Measurements from ENCODE around the gene KLRC4. TPM values are rescaled to one million over a fixed set of nuclear protein-coding genes. Genes with fewer than 3 reads are reported as not detected.
"Not testable (repeated sequence)": the region's sequence is repeated elsewhere in the genome, so short reads cannot be mapped to it uniquely, and the experiment has no call there.

KLRC4 gene
- total RNA-seq, 4 donors from 2014 or later, result not detected

- DNase-seq (ENCODE audit: low spot score in 2 of 2), result no peak
- TF ChIP-seq EP300 (IDR thresholded peaks at IDR 0.05) (no peak), POLR2A (IDR thresholded peaks at IDR 0.05) (no peak), POLR2AphosphoS5 (IDR thresholded peaks at IDR 0.05) (no peak)
- TF ChIP-seq, protein P1, sequence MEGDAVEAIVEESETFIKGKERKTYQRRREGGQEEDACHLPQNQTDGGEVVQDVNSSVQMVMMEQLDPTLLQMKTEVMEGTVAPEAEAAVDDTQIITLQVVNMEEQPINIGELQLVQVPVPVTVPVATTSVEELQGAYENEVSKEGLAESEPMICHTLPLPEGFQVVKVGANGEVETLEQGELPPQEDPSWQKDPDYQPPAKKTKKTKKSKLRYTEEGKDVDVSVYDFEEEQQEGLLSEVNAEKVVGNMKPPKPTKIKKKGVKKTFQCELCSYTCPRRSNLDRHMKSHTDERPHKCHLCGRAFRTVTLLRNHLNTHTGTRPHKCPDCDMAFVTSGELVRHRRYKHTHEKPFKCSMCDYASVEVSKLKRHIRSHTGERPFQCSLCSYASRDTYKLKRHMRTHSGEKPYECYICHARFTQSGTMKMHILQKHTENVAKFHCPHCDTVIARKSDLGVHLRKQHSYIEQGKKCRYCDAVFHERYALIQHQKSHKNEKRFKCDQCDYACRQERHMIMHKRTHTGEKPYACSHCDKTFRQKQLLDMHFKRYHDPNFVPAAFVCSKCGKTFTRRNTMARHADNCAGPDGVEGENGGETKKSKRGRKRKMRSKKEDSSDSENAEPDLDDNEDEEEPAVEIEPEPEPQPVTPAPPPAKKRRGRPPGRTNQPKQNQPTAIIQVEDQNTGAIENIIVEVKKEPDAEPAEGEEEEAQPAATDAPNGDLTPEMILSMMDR (IDR thresholded peaks at IDR 0.05), result no peak
- Histone ChIP-seq H3K27me3 (no peaks in the 10 kb centered on the region), H3K9me3 (no peaks in the 10 kb centered on the region), H3K27ac (no peak overlapping the region), H3K4me3 (no peak overlapping the region), H3K36me3 (no peaks in the 10 kb centered on the region), H3K4me1 (no peaks in the 10 kb centered on the region)
- WGBS, result 53% methylated on average over 2 of the region's 2 CpGs
Measured at GRCh38 chr12:10385166-10385613, 24.4 kb downstream of the KLRC4 start.

GRCh38 chr12:10384191-10384590, 25.4 kb downstream of the KLRC4 start:
- no peak for DNase-seq (ENCODE audit: low spot score in 2 of 2)
- Histone ChIP-seq H3K4me1 (no peaks in the 10 kb centered on the region), H3K36me3 (no peaks in the 10 kb centered on the region), H3K4me3 (no peak overlapping the region), H3K27ac (no peak overlapping the region), H3K27me3 (no peaks in the 10 kb centered on the region), H3K9me3 (no peaks in the 10 kb centered on the region)
- TF ChIP-seq, protein P1 (IDR thresholded peaks at IDR 0.05), result no peak
- TF ChIP-seq POLR2A (IDR thresholded peaks at IDR 0.05), result no peak
- no peak for TF ChIP-seq EP300 (IDR thresholded peaks at IDR 0.05)
- TF ChIP-seq POLR2AphosphoS5 (IDR thresholded peaks at IDR 0.05), result no peak
- 85% methylated on average over 3 of the region's 3 CpGs for WGBS

- no peaks in the 10 kb centered on the region for H3K9me3 ChIP-seq
- no peak overlapping the region for H3K4me3 ChIP-seq
- TF ChIP-seq POLR2AphosphoS5 (IDR thresholded peaks at IDR 0.05) (no peak), POLR2A (IDR thresholded peaks at IDR 0.05) (no peak), EP300 (IDR thresholded peaks at IDR 0.05) (no peak)
- TF ChIP-seq, protein P1 (IDR thresholded peaks at IDR 0.05), result no peak
- 85% methylated on average over 4 of the region's 4 CpGs for WGBS
- H3K27ac ChIP-seq, result no peak overlapping the region
- no peak for DNase-seq (ENCODE audit: low spot score in 2 of 2)
- no peaks in the 10 kb centered on the region for H3K4me1 ChIP-seq
- H3K36me3 ChIP-seq, result no peaks in the 10 kb centered on the region
- no peaks in the 10 kb centered on the region for H3K27me3 ChIP-seq
Measured at GRCh38 chr12:10381928-10382628, 27.5 kb downstream of the KLRC4 start.

DNA sequence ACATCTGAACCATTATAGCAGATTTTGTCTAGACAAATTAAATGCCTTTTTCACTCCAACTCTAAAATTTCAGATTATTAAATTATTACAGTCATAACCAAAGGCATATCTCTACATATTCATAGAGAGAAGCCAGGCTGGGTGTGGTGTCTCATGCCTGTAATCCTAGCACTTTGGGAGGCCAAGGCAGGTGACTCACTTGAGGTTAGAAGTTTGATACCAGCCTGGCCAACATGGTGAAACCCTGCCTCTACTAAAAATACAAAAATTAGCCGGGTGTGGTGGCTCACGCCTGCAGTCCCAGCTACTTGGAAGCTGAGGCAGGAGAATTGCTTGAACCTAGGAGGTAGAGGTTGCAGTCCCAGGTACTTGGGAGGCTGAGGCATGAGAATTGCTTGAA, 30.8 kb downstream of the KLRC4 start:
- not testable (repeated sequence) for H3K4me1 ChIP-seq; DNase-seq (ENCODE audit: low spot score in 2 of 2); H3K9me3 ChIP-seq; H3K27me3 ChIP-seq; H3K27ac ChIP-seq; H3K4me3 ChIP-seq; H3K36me3 ChIP-seq
- 71% methylated on average over 2 of the region's 2 CpGs for WGBS

- Histone ChIP-seq H3K4me3 (no peak overlapping the region), H3K36me3 (no peaks in the 10 kb centered on the region), H3K4me1 (peaks cover 2% of the 10 kb centered on the region), H3K27ac (no peak overlapping the region), H3K9me3 (no peaks in the 10 kb centered on the region), H3K27me3 (no peaks in the 10 kb centered on the region)
- no peak for DNase-seq (ENCODE audit: low spot score in 2 of 2)
- TF ChIP-seq EP300 (IDR thresholded peaks at IDR 0.05) (no peak), POLR2AphosphoS5 (IDR thresholded peaks at IDR 0.05) (no peak), POLR2A (IDR thresholded peaks at IDR 0.05) (no peak)
- TF ChIP-seq, protein P1 (IDR thresholded peaks at IDR 0.05), result no peak
- WGBS, result 90% methylated on average over 3 of the region's 3 CpGs
Measured at GRCh38 chr12:10374624-10375018, 34.9 kb downstream of the KLRC4 start.

DNA sequence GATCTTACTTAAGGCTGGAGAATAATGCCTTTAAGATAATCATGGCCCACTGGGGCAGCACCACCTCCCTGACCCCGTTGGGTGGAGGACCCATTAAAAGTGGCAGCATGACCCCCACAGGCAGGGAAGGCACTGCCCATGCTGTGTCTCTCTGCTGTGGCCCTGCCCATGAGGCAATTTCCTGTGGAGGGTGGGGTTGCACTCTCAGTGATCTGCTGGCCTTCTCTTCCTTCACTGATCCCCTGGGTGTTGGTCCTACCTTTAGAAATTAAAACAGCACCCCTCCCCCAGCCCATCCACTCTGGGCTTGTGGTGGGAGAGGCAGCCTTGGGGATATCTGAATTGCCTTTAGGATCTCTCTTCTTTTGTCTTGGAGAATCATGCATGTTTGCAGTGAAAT, 37.0 kb downstream of the KLRC4 start:
- peaks cover 4% of the 10 kb centered on the region for H3K9me3 ChIP-seq
- TF ChIP-seq, protein P1 (IDR thresholded peaks at IDR 0.05), result no peak
- TF ChIP-seq POLR2AphosphoS5 (IDR thresholded peaks at IDR 0.05) (no peak), EP300 (IDR thresholded peaks at IDR 0.05) (no peak), POLR2A (IDR thresholded peaks at IDR 0.05) (no peak)
- H3K27me3 ChIP-seq, result no peaks in the 10 kb centered on the region
- H3K36me3 ChIP-seq, result no peaks in the 10 kb centered on the region
- H3K4me3 ChIP-seq, result no peak overlapping the region
- no peak overlapping the region for H3K27ac ChIP-seq
- WGBS, result 56% methylated on average over 1 of the region's 1 CpG
- DNase-seq (ENCODE audit: low spot score in 2 of 2), result no peak
- H3K4me1 ChIP-seq, result peaks cover 2% of the 10 kb centered on the region

GRCh38 chr12:10371893-10372535, 37.5 kb downstream of the KLRC4 start:
- not testable (repeated sequence) for H3K4me3 ChIP-seq; H3K9me3 ChIP-seq; DNase-seq (ENCODE audit: low spot score in 2 of 2); H3K4me1 ChIP-seq; H3K27me3 ChIP-seq; H3K27ac ChIP-seq; H3K36me3 ChIP-seq
- 54% methylated on average over 6 of the region's 6 CpGs for WGBS
